Measurements from ENCODE around the gene SERPINA4.

- TF ChIP-seq EZH2 (IDR thresholded peaks at IDR 0.05; ENCODE audit: borderline replicate concordance, low read depth, low read length, severe bottlenecking) (no peak), CTCF (IDR thresholded peaks at IDR 0.05; ENCODE audit: extremely low read depth in 1 of 2, insufficient read depth in 1 of 2, low read depth in 1 of 2, low read length in 2 of 2) (no peak), MAX (IDR thresholded peaks at IDR 0.05; ENCODE audit: insufficient read depth, insufficient read length) (no peak), POLR2A (IDR thresholded peaks at IDR 0.05; ENCODE audit: low read depth, low read length) (no peak), MYC (IDR thresholded peaks at IDR 0.05; ENCODE audit: low read depth, low read length) (no peak)
Measured at GRCh38 chr14:94593376-94593748, 32.1 kb downstream of the SERPINA4 start.

Data from endothelial cell of umbilical vein (primary cell).